Gastrocnemius medialis (tissue), 4 donors: ENCODE measurements around the gene ENPP3.

ENCODE experiments used
- POLR2A ChIP-seq, 2 donors: fragments of 450-650 bp; IDR thresholded peaks; one replicate each; pipeline ENCODE4 v1.6.1; 2017; ENCODE audit warnings: antibody characterized with exemption in 2 of 2, mild to moderate bottlenecking in 2 of 2, moderate library complexity in 2 of 2
- TF ChIP-seq, protein P1 (sequence below), 5 experiments: fragments of 450-650 bp in 3 of 5; fragments of 200-600 bp in 2 of 5; sonication (generic) in 2 of 5; IDR thresholded peaks in 4 of 5; conservative IDR thresholded peaks in 1 of 5; 1 replicate in 4 of 5; 2 replicates in 1 of 5; pipeline ENCODE4 v1.5.1; 2016 to 2019; ENCODE audit warnings: antibody characterized with exemption in 5 of 5, mild to moderate bottlenecking in 3 of 5, moderate library complexity in 3 of 5

DNA sequence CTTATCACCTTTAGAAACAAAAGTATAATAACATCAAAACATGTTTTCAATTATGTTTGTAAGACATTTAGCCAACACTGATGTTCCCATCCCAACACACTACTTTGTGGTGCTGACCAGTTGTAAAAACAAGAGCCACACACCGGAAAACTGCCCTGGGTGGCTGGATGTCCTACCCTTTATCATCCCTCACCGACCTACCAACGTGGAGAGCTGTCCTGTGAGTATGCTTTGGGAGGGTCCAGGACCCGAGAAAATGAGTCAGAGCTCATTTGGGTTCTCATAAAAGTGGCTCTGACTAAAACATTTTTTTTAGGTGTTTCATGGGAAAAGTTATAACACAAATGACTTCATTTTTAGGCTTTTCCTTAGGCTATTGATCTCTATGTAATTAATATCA, 103.1 kb downstream of the ENPP3 start:
- no peak for TF ChIP-seq POLR2A (IDR thresholded peaks at IDR 0.05)
- TF ChIP-seq, protein P1, sequence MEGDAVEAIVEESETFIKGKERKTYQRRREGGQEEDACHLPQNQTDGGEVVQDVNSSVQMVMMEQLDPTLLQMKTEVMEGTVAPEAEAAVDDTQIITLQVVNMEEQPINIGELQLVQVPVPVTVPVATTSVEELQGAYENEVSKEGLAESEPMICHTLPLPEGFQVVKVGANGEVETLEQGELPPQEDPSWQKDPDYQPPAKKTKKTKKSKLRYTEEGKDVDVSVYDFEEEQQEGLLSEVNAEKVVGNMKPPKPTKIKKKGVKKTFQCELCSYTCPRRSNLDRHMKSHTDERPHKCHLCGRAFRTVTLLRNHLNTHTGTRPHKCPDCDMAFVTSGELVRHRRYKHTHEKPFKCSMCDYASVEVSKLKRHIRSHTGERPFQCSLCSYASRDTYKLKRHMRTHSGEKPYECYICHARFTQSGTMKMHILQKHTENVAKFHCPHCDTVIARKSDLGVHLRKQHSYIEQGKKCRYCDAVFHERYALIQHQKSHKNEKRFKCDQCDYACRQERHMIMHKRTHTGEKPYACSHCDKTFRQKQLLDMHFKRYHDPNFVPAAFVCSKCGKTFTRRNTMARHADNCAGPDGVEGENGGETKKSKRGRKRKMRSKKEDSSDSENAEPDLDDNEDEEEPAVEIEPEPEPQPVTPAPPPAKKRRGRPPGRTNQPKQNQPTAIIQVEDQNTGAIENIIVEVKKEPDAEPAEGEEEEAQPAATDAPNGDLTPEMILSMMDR (IDR thresholded peaks at IDR 0.05 in 4 of 5, conservative IDR thresholded peaks at IDR 0.05 in 1 of 5): no peak
